Measurements from ENCODE around the gene PDGFA. TPM values are rescaled to one million over a fixed set of nuclear protein-coding genes. Genes with fewer than 3 reads are reported as not detected.

The PDGFA gene
- total RNA-seq, 1 donor from 2014 or later: 10.6 TPM

- H3K27ac Mint-ChIP-seq: no peak overlapping the region
- H3K9me3 Mint-ChIP-seq: no peaks in the 10 kb centered on the region
- H3K4me1 Mint-ChIP-seq (ENCODE audit: low read depth): peaks cover 3% of the 10 kb centered on the region
- no peak for DNase-seq (ENCODE audit: low spot score)
- no peak overlapping the region for H3K4me3 Mint-ChIP-seq (ENCODE audit: low read depth)
- no peaks in the 10 kb centered on the region for H3K27me3 Mint-ChIP-seq (ENCODE audit: low read depth)
- H3K36me3 Mint-ChIP-seq (ENCODE audit: low read depth): no peaks in the 10 kb centered on the region
- intact Hi-C loops (cut with micrococcal nuclease): no loop called here
These were observed 18.4 kb upstream of the PDGFA start for GRCh38 chr7:537911-538634.

GRCh38 chr7:536231-536630 lies 16.6 kb upstream of the PDGFA start:
- H3K4me3 Mint-ChIP-seq (ENCODE audit: low read depth): no peak overlapping the region
- H3K36me3 Mint-ChIP-seq (ENCODE audit: low read depth): no peaks in the 10 kb centered on the region
- H3K27me3 Mint-ChIP-seq (ENCODE audit: low read depth): no peaks in the 10 kb centered on the region
- H3K4me1 Mint-ChIP-seq (ENCODE audit: low read depth): no peaks in the 10 kb centered on the region
- H3K27ac Mint-ChIP-seq: no peak overlapping the region
- intact Hi-C loops (cut with micrococcal nuclease): no loop called here
- H3K9me3 Mint-ChIP-seq: no peaks in the 10 kb centered on the region
- no peak for DNase-seq (ENCODE audit: low spot score)

- no peak overlapping the region for H3K4me3 Mint-ChIP-seq (ENCODE audit: low read depth)
- intact Hi-C loops (cut with micrococcal nuclease): no loop called here
- no peaks in the 10 kb centered on the region for H3K36me3 Mint-ChIP-seq (ENCODE audit: low read depth)
- H3K27me3 Mint-ChIP-seq (ENCODE audit: low read depth): peaks cover 3% of the 10 kb centered on the region
- H3K9me3 Mint-ChIP-seq: no peaks in the 10 kb centered on the region
- H3K4me1 Mint-ChIP-seq (ENCODE audit: low read depth): no peaks in the 10 kb centered on the region
- H3K27ac Mint-ChIP-seq: no peak overlapping the region
- no peak for DNase-seq (ENCODE audit: low spot score)
These were observed 15.3 kb upstream of the PDGFA start for GRCh38 chr7:534959-535358.

GRCh38 chr7:534075-534474 lies 14.4 kb upstream of the PDGFA start:
- Mint-ChIP-seq H3K4me3 (ENCODE audit: low read depth) (no peak overlapping the region), H3K27me3 (ENCODE audit: low read depth) (peaks cover 3% of the 10 kb centered on the region), H3K9me3 (no peaks in the 10 kb centered on the region), H3K36me3 (ENCODE audit: low read depth) (no peaks in the 10 kb centered on the region), H3K27ac (no peak overlapping the region), H3K4me1 (ENCODE audit: low read depth) (no peaks in the 10 kb centered on the region)
- intact Hi-C loops (cut with micrococcal nuclease): no loop called here
- no peak for DNase-seq (ENCODE audit: low spot score)

GRCh38 chr7:533266-533665 lies 13.6 kb upstream of the PDGFA start:
- Mint-ChIP-seq H3K4me3 (ENCODE audit: low read depth) (no peak overlapping the region), H3K9me3 (no peaks in the 10 kb centered on the region), H3K27me3 (ENCODE audit: low read depth) (peaks cover 3% of the 10 kb centered on the region), H3K36me3 (ENCODE audit: low read depth) (no peaks in the 10 kb centered on the region), H3K27ac (no peak overlapping the region), H3K4me1 (ENCODE audit: low read depth) (no peaks in the 10 kb centered on the region)
- intact Hi-C loops (cut with micrococcal nuclease): no loop called here
- no peak for DNase-seq (ENCODE audit: low spot score)

GRCh38 chr7:532379-533143 lies 12.9 kb upstream of the PDGFA start:
- intact Hi-C loops (cut with micrococcal nuclease): no loop called here
- Mint-ChIP-seq H3K27me3 (ENCODE audit: low read depth) (peaks cover 3% of the 10 kb centered on the region), H3K27ac (no peak overlapping the region), H3K4me1 (ENCODE audit: low read depth) (no peaks in the 10 kb centered on the region), H3K4me3 (ENCODE audit: low read depth) (no peak overlapping the region), H3K36me3 (ENCODE audit: low read depth) (no peaks in the 10 kb centered on the region), H3K9me3 (no peaks in the 10 kb centered on the region)
- no peak for DNase-seq (ENCODE audit: low spot score)

- Mint-ChIP-seq H3K27ac (no peak overlapping the region), H3K4me1 (ENCODE audit: low read depth) (no peaks in the 10 kb centered on the region), H3K4me3 (ENCODE audit: low read depth) (no peak overlapping the region), H3K36me3 (ENCODE audit: low read depth) (no peaks in the 10 kb centered on the region), H3K27me3 (ENCODE audit: low read depth) (peaks cover 3% of the 10 kb centered on the region), H3K9me3 (no peaks in the 10 kb centered on the region)
- DNase-seq (ENCODE audit: low spot score): no peak
- intact Hi-C loops (cut with micrococcal nuclease): no loop called here
These were observed 12.1 kb upstream of the PDGFA start for GRCh38 chr7:531777-532176.

GRCh38 chr7:528451-528850 lies 8.8 kb upstream of the PDGFA start:
- Mint-ChIP-seq H3K4me1 (ENCODE audit: low read depth) (no peaks in the 10 kb centered on the region), H3K4me3 (ENCODE audit: low read depth) (no peak overlapping the region), H3K36me3 (ENCODE audit: low read depth) (no peaks in the 10 kb centered on the region), H3K27me3 (ENCODE audit: low read depth) (peaks cover 20% of the 10 kb centered on the region), H3K9me3 (no peaks in the 10 kb centered on the region), H3K27ac (no peak overlapping the region)
- DNase-seq (ENCODE audit: low spot score): no peak
- intact Hi-C loops (cut with micrococcal nuclease): no loop called here

GRCh38 chr7:527723-528122 lies 8.1 kb upstream of the PDGFA start:
- H3K27ac Mint-ChIP-seq: no peak overlapping the region
- H3K36me3 Mint-ChIP-seq (ENCODE audit: low read depth): no peaks in the 10 kb centered on the region
- H3K4me3 Mint-ChIP-seq (ENCODE audit: low read depth): no peak overlapping the region
- no peak for DNase-seq (ENCODE audit: low spot score)
- H3K4me1 Mint-ChIP-seq (ENCODE audit: low read depth): no peaks in the 10 kb centered on the region
- peaks cover 21% of the 10 kb centered on the region for H3K27me3 Mint-ChIP-seq (ENCODE audit: low read depth)
- no peaks in the 10 kb centered on the region for H3K9me3 Mint-ChIP-seq
- intact Hi-C loops (cut with micrococcal nuclease): no loop called here

- no peaks in the 10 kb centered on the region for H3K36me3 Mint-ChIP-seq (ENCODE audit: low read depth)
- H3K4me1 Mint-ChIP-seq (ENCODE audit: low read depth): peaks cover 1% of the 10 kb centered on the region
- no peak overlapping the region for H3K4me3 Mint-ChIP-seq (ENCODE audit: low read depth)
- intact Hi-C loops (cut with micrococcal nuclease): no loop called here
- no peak overlapping the region for H3K27ac Mint-ChIP-seq
- DNase-seq (ENCODE audit: low spot score): no peak
- H3K9me3 Mint-ChIP-seq: no peaks in the 10 kb centered on the region
- peaks cover 21% of the 10 kb centered on the region for H3K27me3 Mint-ChIP-seq (ENCODE audit: low read depth)
These were observed 6.9 kb upstream of the PDGFA start for GRCh38 chr7:526460-527034.

GRCh38 chr7:525740-526139 lies 6.1 kb upstream of the PDGFA start:
- H3K9me3 Mint-ChIP-seq: no peaks in the 10 kb centered on the region
- intact Hi-C loops (cut with micrococcal nuclease): no loop called here
- no peak overlapping the region for H3K27ac Mint-ChIP-seq
- no peaks in the 10 kb centered on the region for H3K36me3 Mint-ChIP-seq (ENCODE audit: low read depth)
- DNase-seq (ENCODE audit: low spot score): no peak
- peaks cover 29% of the 10 kb centered on the region for H3K27me3 Mint-ChIP-seq (ENCODE audit: low read depth)
- no peak overlapping the region for H3K4me3 Mint-ChIP-seq (ENCODE audit: low read depth)
- H3K4me1 Mint-ChIP-seq (ENCODE audit: low read depth): peaks cover 3% of the 10 kb centered on the region

- intact Hi-C loops (cut with micrococcal nuclease): loop anchor here (5.0 kb wide), 1 partner anchor 58 kb away; no protein-coding TSS in a partner anchor
- no peaks in the 10 kb centered on the region for H3K9me3 Mint-ChIP-seq
- H3K27me3 Mint-ChIP-seq (ENCODE audit: low read depth): peaks cover 26% of the 10 kb centered on the region
- no peak overlapping the region for H3K27ac Mint-ChIP-seq
- peaks cover 3% of the 10 kb centered on the region for H3K4me1 Mint-ChIP-seq (ENCODE audit: low read depth)
- no peaks in the 10 kb centered on the region for H3K36me3 Mint-ChIP-seq (ENCODE audit: low read depth)
- no peak for DNase-seq (ENCODE audit: low spot score)
- H3K4me3 Mint-ChIP-seq (ENCODE audit: low read depth): no peak overlapping the region
These were observed 5.2 kb upstream of the PDGFA start for GRCh38 chr7:524800-525199.

All from activated T-helper 2 cell treated with anti-CD3 and anti-CD28 coated beads, Interferon-gamma antibody, Interleukin-2, Interleukin-4, amounts not matched to agents 10 μg/mL and 5 μg/mL and 100 μg/mL, durations not matched to agents 14 hours and 24 hours and 36 hours (primary cell).